ENCODE results near the gene FCMR. TPM values are rescaled to one million over a fixed set of nuclear protein-coding genes. Genes with fewer than 3 reads are reported as not detected.

FCMR gene
- total RNA-seq, 4 donors from 2014 or later: 1.1 to 54.1 (median 4.3) TPM

- no peak for TF ChIP-seq CTCF (IDR thresholded peaks at IDR 0.05; ENCODE audit: low read depth)
Measured at GRCh38 chr1:206916000-206916709, 5.6 kb downstream of the FCMR start.

GRCh38 chr1:206915030-206915735 is 6.6 kb downstream of the FCMR start:
- no peak for TF ChIP-seq CTCF (IDR thresholded peaks at IDR 0.05; ENCODE audit: low read depth)

- no peak for TF ChIP-seq CTCF (IDR thresholded peaks at IDR 0.05; ENCODE audit: low read depth)
Measured at GRCh38 chr1:206913766-206914537, 7.8 kb downstream of the FCMR start.

GRCh38 chr1:206912445-206913095 is 9.2 kb downstream of the FCMR start:
- TF ChIP-seq CTCF (IDR thresholded peaks at IDR 0.05; ENCODE audit: low read depth): no peak

GRCh38 chr1:206911064-206911663 is 10.6 kb downstream of the FCMR start:
- no peak for TF ChIP-seq CTCF (IDR thresholded peaks at IDR 0.05; ENCODE audit: low read depth)

GRCh38 chr1:206909883-206910318 is 11.8 kb downstream of the FCMR start:
- no peak for TF ChIP-seq CTCF (IDR thresholded peaks at IDR 0.05; ENCODE audit: low read depth)

All from subcutaneous adipose tissue (tissue), 4 donors.